HepG2 (cell line): ENCODE data around the gene TUBB. TPM values are rescaled to one million over a fixed set of nuclear protein-coding genes. Genes with fewer than 3 reads are reported as not detected.
A peak's percentile ranks its signal among the peaks of the same experiment; 100 is the strongest.

ENCODE experiments used
- KAT7 ChIP-seq: IDR thresholded peaks from 2 replicates; pipeline ENCODE4 v1.6.1; 2018; ENCODE audit warnings: borderline replicate concordance, missing compliant biosample characterization
- SNRNP70 ChIP-seq: fragments of 200-400 bp; formaldehyde crosslinking; IDR thresholded peaks from 2 replicates; pipeline ENCODE4 v1.6.1; 2017; ENCODE audit warnings: mild to moderate bottlenecking, low read depth, low read length, moderate library complexity
- THAP11 ChIP-seq: IDR thresholded peaks from 2 replicates; pipeline ENCODE4 v1.6.1; 2016; ENCODE audit warnings: missing biosample characterization, missing genetic modification reagents
- polyA plus RNA-seq, 8 experiments: library from polyadenylated mRNA; depleted of rRNA in 3 of 8; stranded (reverse) in 7 of 8; unstranded in 1 of 8; fragments of >200 nt; fragmentation: Illumina TruSeq in 4 of 8; extraction: Trizol in 4 of 8; gene quantifications; 2 replicates each; pipeline versions ENCODE4 v1.2.1 to v1.2.3, GENCODE V29; 2011 to 2016; ENCODE audit warnings: low read depth in 4 of 8, missing spikeins in 1 of 8, mixed read lengths in 1 of 8; ENCODE audit not compliant: insufficient read depth in 1 of 8
- total RNA-seq, 5 experiments: library from RNA; depleted of rRNA; stranded (reverse); fragments of >200 nt; fragmentation: Illumina TruSeq; extraction: Trizol; gene quantifications; 2 replicates each; pipeline ENCODE4 v1.2.3, GENCODE V29; 2016; ENCODE audit warnings: low read depth in 1 of 5
- TF ChIP-seq, protein P1 (sequence below): sonication (generic); formaldehyde crosslinking; IDR thresholded peaks from 2 replicates; pipeline ENCODE4 v1.5.0; 2020; ENCODE audit warnings: mild to moderate bottlenecking, missing genetic modification reagents, borderline replicate concordance
- TF ChIP-seq, protein P2 (sequence below): IDR thresholded peaks from 2 replicates; pipeline ENCODE4 v1.6.1; 2012; ENCODE audit warnings: inconsistent platforms
- TF ChIP-seq, protein P3 (sequence below): sonication (generic); formaldehyde crosslinking; IDR thresholded peaks from 2 replicates; pipeline ENCODE4 v1.4.0; 2020; ENCODE audit warnings: mild to moderate bottlenecking, missing genetic modification reagents

TUBB gene
- total and polyA plus RNA-seq, 2 of the 13 experiments (the other 11 are each of a cell fraction or from before 2014, with no cell fraction given), result 911 to 1,163 TPM

DNA sequence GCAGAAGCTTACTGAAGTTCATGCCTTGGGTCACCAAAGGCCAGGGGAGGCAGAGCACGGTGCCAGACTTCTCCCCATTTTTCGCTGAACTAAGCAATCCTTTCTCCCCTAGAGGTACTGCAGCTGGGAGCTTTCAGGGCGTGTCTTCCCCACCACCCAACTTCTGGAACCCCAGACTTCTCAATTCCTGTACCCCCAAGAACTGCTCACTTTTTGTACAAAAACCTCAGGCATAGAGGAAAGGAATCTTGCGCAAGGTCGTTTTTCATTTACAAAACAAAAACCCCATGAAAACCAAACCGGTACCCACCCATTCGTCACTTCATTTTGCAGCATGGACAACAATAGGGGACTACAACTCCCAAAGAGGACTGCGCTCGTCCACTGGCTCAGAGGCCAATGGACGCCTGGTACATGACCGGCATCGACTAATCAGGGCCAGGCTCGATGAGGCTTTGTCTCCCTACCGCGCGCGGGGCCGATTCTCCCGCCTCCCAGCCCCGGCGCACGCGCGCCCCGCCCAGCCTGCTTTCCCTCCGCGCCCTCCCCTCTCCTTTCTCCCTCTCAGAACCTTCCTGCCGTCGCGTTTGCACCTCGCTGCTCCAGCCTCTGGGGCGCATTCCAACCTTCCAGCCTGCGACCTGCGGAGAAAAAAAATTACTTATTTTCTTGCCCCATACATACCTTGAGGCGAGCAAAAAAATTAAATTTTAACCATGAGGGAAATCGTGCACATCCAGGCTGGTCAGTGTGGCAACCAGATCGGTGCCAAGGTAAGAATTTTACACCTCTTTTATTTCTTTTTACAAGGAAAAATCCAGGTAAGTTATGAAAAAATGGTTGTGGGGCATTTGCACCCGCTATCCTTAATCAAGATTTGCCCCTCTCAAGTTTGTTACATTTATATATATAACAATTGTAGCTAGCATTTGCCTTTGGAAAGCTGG lies at the start of gene TUBB (continued):
- TF ChIP-seq, protein P1, sequence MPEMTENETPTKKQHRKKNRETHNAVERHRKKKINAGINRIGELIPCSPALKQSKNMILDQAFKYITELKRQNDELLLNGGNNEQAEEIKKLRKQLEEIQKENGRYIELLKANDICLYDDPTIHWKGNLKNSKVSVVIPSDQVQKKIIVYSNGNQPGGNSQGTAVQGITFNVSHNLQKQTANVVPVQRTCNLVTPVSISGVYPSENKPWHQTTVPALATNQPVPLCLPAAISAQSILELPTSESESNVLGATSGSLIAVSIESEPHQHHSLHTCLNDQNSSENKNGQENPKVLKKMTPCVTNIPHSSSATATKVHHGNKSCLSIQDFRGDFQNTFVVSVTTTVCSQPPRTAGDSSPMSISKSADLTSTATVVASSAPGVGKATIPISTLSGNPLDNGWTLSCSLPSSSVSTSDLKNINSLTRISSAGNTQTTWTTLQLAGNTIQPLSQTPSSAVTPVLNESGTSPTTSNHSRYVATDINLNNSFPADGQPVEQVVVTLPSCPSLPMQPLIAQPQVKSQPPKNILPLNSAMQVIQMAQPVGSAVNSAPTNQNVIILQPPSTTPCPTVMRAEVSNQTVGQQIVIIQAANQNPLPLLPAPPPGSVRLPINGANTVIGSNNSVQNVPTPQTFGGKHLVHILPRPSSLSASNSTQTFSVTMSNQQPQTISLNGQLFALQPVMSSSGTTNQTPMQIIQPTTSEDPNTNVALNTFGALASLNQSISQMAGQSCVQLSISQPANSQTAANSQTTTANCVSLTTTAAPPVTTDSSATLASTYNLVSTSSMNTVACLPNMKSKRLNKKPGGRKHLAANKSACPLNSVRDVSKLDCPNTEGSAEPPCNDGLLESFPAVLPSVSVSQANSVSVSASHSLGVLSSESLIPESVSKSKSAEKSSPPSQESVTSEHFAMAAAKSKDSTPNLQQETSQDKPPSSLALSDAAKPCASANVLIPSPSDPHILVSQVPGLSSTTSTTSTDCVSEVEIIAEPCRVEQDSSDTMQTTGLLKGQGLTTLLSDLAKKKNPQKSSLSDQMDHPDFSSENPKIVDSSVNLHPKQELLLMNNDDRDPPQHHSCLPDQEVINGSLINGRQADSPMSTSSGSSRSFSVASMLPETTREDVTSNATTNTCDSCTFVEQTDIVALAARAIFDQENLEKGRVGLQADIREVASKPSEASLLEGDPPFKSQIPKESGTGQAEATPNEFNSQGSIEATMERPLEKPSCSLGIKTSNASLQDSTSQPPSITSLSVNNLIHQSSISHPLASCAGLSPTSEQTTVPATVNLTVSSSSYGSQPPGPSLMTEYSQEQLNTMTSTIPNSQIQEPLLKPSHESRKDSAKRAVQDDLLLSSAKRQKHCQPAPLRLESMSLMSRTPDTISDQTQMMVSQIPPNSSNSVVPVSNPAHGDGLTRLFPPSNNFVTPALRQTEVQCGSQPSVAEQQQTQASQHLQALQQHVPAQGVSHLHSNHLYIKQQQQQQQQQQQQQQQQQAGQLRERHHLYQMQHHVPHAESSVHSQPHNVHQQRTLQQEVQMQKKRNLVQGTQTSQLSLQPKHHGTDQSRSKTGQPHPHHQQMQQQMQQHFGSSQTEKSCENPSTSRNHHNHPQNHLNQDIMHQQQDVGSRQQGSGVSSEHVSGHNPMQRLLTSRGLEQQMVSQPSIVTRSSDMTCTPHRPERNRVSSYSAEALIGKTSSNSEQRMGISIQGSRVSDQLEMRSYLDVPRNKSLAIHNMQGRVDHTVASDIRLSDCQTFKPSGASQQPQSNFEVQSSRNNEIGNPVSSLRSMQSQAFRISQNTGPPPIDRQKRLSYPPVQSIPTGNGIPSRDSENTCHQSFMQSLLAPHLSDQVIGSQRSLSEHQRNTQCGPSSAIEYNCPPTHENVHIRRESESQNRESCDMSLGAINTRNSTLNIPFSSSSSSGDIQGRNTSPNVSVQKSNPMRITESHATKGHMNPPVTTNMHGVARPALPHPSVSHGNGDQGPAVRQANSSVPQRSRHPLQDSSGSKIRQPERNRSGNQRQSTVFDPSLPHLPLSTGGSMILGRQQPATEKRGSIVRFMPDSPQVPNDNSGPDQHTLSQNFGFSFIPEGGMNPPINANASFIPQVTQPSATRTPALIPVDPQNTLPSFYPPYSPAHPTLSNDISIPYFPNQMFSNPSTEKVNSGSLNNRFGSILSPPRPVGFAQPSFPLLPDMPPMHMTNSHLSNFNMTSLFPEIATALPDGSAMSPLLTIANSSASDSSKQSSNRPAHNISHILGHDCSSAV (CRISPR knock-in tag), result no peak
- TF ChIP-seq, protein P2, sequence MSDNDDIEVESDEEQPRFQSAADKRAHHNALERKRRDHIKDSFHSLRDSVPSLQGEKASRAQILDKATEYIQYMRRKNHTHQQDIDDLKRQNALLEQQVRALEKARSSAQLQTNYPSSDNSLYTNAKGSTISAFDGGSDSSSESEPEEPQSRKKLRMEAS, result peak; percentile 82
- TF ChIP-seq KAT7 (peak; percentile 6; the same call in 1 of the 2 replicates), SNRNP70 (no peak), THAP11 (CRISPR knock-in tag) (peak; percentile 99)
- TF ChIP-seq, protein P3, sequence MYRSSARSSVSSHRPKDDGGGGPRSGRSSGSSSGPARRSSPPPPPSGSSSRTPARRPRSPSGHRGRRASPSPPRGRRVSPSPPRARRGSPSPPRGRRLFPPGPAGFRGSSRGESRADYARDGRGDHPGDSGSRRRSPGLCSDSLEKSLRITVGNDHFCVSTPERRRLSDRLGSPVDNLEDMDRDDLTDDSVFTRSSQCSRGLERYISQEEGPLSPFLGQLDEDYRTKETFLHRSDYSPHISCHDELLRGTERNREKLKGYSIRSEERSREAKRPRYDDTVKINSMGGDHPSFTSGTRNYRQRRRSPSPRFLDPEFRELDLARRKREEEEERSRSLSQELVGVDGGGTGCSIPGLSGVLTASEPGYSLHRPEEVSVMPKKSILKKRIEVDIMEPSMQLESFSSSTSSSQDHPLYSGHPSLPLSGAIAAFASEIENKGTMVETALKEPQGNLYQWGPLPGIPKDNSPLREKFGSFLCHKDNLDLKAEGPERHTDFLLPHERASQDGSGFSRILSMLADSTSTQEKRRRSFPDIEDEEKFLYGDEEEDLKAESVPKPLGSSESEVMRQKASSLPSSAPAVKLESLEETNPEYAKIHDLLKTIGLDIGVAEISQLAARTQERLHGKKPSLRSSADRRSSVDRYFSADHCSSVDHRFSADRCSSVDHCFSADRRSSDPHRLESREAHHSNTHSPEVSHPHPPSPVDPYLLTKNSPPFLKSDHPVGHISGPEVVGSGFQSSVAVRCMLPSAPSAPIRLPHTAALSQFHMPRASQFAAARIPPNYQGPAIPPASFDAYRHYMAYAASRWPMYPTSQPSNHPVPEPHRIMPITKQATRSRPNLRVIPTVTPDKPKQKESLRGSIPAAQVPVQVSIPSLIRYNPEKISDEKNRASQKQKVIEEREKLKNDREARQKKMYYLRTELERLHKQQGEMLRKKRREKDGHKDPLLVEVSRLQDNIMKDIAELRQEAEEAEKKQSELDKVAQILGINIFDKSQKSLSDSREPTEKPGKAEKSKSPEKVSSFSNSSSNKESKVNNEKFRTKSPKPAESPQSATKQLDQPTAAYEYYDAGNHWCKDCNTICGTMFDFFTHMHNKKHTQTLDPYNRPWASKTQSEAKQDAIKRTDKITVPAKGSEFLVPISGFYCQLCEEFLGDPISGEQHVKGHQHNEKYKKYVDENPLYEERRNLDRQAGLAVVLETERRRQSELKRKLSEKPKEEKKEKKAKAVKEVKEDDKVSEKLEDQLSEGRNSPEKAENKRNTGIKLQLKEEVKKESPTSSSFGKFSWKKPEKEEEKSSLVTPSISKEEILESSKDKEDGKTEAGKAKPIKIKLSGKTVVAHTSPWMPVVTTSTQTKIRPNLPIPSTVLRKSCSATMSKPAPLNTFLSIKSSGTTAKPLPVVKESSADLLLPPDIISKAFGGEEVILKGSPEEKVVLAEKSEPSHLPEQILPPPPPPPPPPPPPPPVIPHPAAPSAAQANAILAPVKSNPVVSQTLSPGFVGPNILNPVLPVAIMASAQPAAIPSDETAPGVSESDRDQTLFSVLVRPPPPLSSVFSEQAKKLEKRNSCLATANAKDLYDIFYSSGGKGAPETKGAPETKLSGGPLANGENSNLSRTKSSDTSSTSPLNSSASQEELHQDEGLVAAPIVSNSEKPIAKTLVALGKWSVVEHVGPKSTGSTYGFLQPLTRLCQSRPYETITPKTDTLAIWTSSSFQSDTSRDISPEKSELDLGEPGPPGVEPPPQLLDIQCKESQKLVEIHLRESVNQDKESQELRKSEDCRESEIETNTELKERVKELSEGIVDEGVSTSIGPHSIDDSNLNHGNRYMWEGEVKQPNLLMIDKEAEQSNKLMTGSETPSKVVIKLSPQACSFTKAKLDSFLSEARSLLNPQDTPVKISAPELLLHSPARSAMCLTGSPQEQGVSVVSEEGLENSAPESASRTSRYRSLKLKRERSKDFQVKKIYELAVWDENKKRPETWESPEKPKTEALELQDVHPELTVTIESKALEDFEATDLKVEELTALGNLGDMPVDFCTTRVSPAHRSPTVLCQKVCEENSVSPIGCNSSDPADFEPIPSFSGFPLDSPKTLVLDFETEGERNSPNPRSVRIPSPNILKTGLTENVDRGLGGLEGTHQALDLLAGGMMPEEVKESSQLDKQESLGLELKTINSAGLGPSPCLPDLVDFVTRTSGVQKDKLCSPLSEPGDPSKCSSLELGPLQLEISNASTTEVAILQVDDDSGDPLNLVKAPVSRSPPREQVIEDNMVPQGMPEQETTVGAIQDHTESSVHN (CRISPR knock-in tag), result no peak
